Measurements from ENCODE around the gene SLC51A.
A peak's percentile ranks its signal among the peaks of the same experiment; 100 is the strongest.

- peak in 1 of 6 experiments; percentile 31 for TF ChIP-seq CTCF (IDR thresholded peaks at IDR 0.05)
- peak in 1 of 4 donors; percentile 59 for TF ChIP-seq POLR2A (IDR thresholded peaks at IDR 0.05)
Observed at GRCh38 chr3:196192036-196192523, 24.3 kb upstream of the SLC51A start.
